NCI-H748 treated with DMSO at 0.1 percent for 48 hours (cell line): ENCODE measurements around the gene PTPRN2.
A peak's percentile ranks its signal among the peaks of the same experiment; 100 is the strongest.

Source experiments
- DNase-seq: peaks from one replicate; lab custom pipeline; 2025; lab: John Stamatoyannopoulos, UW

Gene PTPRN2

GRCh38 chr7:158252081-158252836 is 335.4 kb downstream of the PTPRN2 start:
- DNase-seq, result no peak

GRCh38 chr7:158251061-158251965 is 336.3 kb downstream of the PTPRN2 start:
- DNase-seq, result no peak

- no peak for DNase-seq
These were observed 337.9 kb downstream of the PTPRN2 start for GRCh38 chr7:158249692-158250091.

- DNase-seq, result no peak
These were observed 338.8 kb downstream of the PTPRN2 start for GRCh38 chr7:158248816-158249215.

- no peak for DNase-seq
These were observed 339.7 kb downstream of the PTPRN2 start for GRCh38 chr7:158247758-158248487.

- no peak for DNase-seq
These were observed 340.5 kb downstream of the PTPRN2 start for GRCh38 chr7:158246960-158247673.

GRCh38 chr7:158246272-158246959 is 341.2 kb downstream of the PTPRN2 start:
- DNase-seq, result no peak

- DNase-seq, result no peak
These were observed 341.9 kb downstream of the PTPRN2 start for GRCh38 chr7:158245724-158246041.

GRCh38 chr7:158244873-158245723 is 342.5 kb downstream of the PTPRN2 start:
- DNase-seq, result no peak

GRCh38 chr7:158244430-158244829 is 343.2 kb downstream of the PTPRN2 start:
- DNase-seq, result no peak

GRCh38 chr7:158241919-158242318 is 345.7 kb downstream of the PTPRN2 start:
- no peak for DNase-seq

GRCh38 chr7:158240801-158241200 is 346.8 kb downstream of the PTPRN2 start:
- no peak for DNase-seq

GRCh38 chr7:158239290-158239981 is 348.2 kb downstream of the PTPRN2 start:
- DNase-seq, result peak; percentile 74

GRCh38 chr7:158238616-158239289 is 348.9 kb downstream of the PTPRN2 start:
- DNase-seq, result no peak

- DNase-seq, result peak; percentile 24
These were observed 349.8 kb downstream of the PTPRN2 start for GRCh38 chr7:158237672-158238335.

- no peak for DNase-seq
These were observed 351.2 kb downstream of the PTPRN2 start for GRCh38 chr7:158236400-158236799.

- no peak for DNase-seq
These were observed 351.8 kb downstream of the PTPRN2 start for GRCh38 chr7:158235862-158236261.

- DNase-seq, result no peak
These were observed 357.7 kb downstream of the PTPRN2 start for GRCh38 chr7:158229945-158230344.

GRCh38 chr7:158228986-158229385 is 358.6 kb downstream of the PTPRN2 start:
- DNase-seq, result peak; percentile 31
